ENCODE results near the gene CNTD1.
A peak's percentile ranks its signal among the peaks of the same experiment; 100 is the strongest.
"Not testable (repeated sequence)": the region's sequence is repeated elsewhere in the genome, so short reads cannot be mapped to it uniquely, and the experiment has no call there.

CNTD1 gene

DNA sequence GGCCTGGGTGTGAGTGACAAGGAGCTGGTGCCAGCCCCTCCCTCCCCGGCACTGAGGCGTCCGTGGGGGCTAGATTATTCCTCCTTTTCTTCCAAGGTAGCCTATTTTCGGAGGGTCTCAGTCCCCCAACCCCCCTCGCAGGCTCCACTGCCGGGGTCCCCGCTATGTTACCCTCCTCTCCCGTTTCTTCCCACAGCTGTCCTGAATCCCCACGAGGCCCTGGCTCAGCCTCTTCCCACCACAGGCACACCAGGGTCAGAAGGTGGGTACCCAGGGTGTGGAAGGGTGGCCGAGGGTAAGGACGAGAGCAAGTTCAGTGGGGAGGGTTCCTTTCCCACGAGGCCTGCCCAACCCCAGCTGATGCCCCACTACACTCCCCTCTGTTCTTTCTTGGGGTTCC, 37.0 kb upstream of the CNTD1 start:
- Histone ChIP-seq H3K36me3 (ENCODE audit: insufficient read depth, low read length) (no peaks in the 10 kb centered on the region), H3K9ac (ENCODE audit: low read depth, low read length) (peak overlapping the region; percentile 56), H3K27ac (ENCODE audit: low read length) (no peak overlapping the region), H2AFZ (ENCODE audit: low read depth, low read length) (peak overlapping the region; percentile 65), H3K4me1 (ENCODE audit: insufficient read depth, low read length) (peaks cover 19% of the 10 kb centered on the region), H3K4me2 (ENCODE audit: insufficient read depth, low read length) (peak overlapping the region; percentile 74), H3K79me2 (ENCODE audit: insufficient read depth, low read length) (no peaks in the 10 kb centered on the region), H4K20me1 (ENCODE audit: insufficient read depth, low read length) (no peaks in the 10 kb centered on the region), H3K4me3 (ENCODE audit: low read depth in 1 of 2, low read length in 2 of 2) (peak overlapping the region in 1 of 2 experiments; percentile 56; a peak in 2 of 4 replicates), H3K9me3 (ENCODE audit: insufficient read depth, low read length, severe bottlenecking) (no peaks in the 10 kb centered on the region), H3K27me3 (ENCODE audit: insufficient read depth, low read length, poor library complexity) (peaks cover 36% of the 10 kb centered on the region)
- TF ChIP-seq, protein P1, sequence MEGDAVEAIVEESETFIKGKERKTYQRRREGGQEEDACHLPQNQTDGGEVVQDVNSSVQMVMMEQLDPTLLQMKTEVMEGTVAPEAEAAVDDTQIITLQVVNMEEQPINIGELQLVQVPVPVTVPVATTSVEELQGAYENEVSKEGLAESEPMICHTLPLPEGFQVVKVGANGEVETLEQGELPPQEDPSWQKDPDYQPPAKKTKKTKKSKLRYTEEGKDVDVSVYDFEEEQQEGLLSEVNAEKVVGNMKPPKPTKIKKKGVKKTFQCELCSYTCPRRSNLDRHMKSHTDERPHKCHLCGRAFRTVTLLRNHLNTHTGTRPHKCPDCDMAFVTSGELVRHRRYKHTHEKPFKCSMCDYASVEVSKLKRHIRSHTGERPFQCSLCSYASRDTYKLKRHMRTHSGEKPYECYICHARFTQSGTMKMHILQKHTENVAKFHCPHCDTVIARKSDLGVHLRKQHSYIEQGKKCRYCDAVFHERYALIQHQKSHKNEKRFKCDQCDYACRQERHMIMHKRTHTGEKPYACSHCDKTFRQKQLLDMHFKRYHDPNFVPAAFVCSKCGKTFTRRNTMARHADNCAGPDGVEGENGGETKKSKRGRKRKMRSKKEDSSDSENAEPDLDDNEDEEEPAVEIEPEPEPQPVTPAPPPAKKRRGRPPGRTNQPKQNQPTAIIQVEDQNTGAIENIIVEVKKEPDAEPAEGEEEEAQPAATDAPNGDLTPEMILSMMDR (IDR thresholded peaks at IDR 0.05; ENCODE audit: borderline replicate concordance, extremely low read depth, low read length, poor library complexity, severe bottlenecking), result no peak
- TF ChIP-seq EZH2 (IDR thresholded peaks at IDR 0.05; ENCODE audit: borderline replicate concordance, low read depth, low read length, severe bottlenecking), result no peak
- DNase-seq (no peak), ATAC-seq (ENCODE audit: insufficient read depth, low read depth) (no peak)

DNA sequence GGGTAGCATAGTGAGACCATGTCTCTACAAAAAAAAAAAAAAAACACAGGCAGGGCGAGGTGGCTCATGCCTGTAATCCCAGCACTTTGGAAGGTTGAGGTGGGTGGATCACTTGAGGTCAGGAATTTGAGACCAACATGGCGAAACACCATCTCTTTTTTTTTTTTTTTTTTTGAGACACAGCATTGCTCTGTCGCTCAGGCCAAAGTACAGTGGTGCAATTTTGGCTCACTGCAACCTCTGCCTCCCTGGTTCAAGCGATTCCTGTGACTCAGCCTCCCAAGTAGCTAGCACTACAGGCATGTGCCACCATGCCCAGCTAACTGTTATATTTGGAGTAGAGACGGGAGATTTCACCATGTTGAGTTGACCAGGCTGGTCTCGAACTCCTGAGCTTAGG, 32.5 kb upstream of the CNTD1 start:
- no peak overlapping the region for H2AFZ ChIP-seq (ENCODE audit: low read depth, low read length)
- no peak overlapping the region for H3K9ac ChIP-seq (ENCODE audit: low read depth, low read length)
- DNase-seq (no peak), ATAC-seq (ENCODE audit: insufficient read depth, low read depth) (no peak)
- no peaks in the 10 kb centered on the region for H3K79me2 ChIP-seq (ENCODE audit: insufficient read depth, low read length)
- no peaks in the 10 kb centered on the region for H4K20me1 ChIP-seq (ENCODE audit: insufficient read depth, low read length)
- no peak overlapping the region for H3K27ac ChIP-seq (ENCODE audit: low read length)
- H3K36me3 ChIP-seq (ENCODE audit: insufficient read depth, low read length), result no peaks in the 10 kb centered on the region
- no peak overlapping the region for H3K4me3 ChIP-seq (ENCODE audit: low read depth in 1 of 2, low read length in 2 of 2)
- H3K9me3 ChIP-seq (ENCODE audit: insufficient read depth, low read length, severe bottlenecking), result no peaks in the 10 kb centered on the region
- peaks cover 8% of the 10 kb centered on the region for H3K27me3 ChIP-seq (ENCODE audit: insufficient read depth, low read length, poor library complexity)
- TF ChIP-seq, protein P1 (IDR thresholded peaks at IDR 0.05; ENCODE audit: borderline replicate concordance, extremely low read depth, low read length, poor library complexity, severe bottlenecking), result no peak
- TF ChIP-seq EZH2 (IDR thresholded peaks at IDR 0.05; ENCODE audit: borderline replicate concordance, low read depth, low read length, severe bottlenecking), result no peak
- H3K4me2 ChIP-seq (ENCODE audit: insufficient read depth, low read length), result no peak overlapping the region
- H3K4me1 ChIP-seq (ENCODE audit: insufficient read depth, low read length), result peaks cover 12% of the 10 kb centered on the region

DNA sequence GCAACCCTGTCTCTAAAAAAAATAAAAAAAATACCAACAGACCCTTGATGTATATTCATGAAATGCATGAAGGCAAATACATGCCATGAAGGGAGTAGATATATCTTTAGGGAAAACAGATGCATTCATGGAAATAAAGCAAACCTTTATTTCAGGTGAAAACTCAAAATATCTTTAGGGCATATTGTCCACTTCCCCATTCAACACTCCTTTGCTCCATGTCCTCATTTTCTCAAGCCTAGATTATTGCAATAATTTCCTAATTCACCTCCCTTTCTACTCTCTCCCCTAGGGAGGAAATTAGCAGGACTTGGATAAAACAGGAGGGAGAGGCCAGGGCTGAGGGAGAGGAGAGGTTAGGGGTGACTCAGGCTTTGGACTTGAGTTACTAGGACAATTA, 31.1 kb upstream of the CNTD1 start:
- no peaks in the 10 kb centered on the region for H4K20me1 ChIP-seq (ENCODE audit: insufficient read depth, low read length)
- H2AFZ ChIP-seq (ENCODE audit: low read depth, low read length), result no peak overlapping the region
- H3K27ac ChIP-seq (ENCODE audit: low read length), result no peak overlapping the region
- H3K9ac ChIP-seq (ENCODE audit: low read depth, low read length), result no peak overlapping the region
- no peak for ATAC-seq (ENCODE audit: insufficient read depth, low read depth)
- no peaks in the 10 kb centered on the region for H3K27me3 ChIP-seq (ENCODE audit: insufficient read depth, low read length, poor library complexity)
- no peak for DNase-seq
- H3K4me3 ChIP-seq (ENCODE audit: low read depth in 1 of 2, low read length in 2 of 2), result no peak overlapping the region
- H3K4me1 ChIP-seq (ENCODE audit: insufficient read depth, low read length), result peaks cover 6% of the 10 kb centered on the region
- 0 out of 2 replicates have a peak, but pooled peaks cover under 1% of the 10 kb centered on the region for H3K79me2 ChIP-seq (ENCODE audit: insufficient read depth, low read length)
- no peaks in the 10 kb centered on the region for H3K9me3 ChIP-seq (ENCODE audit: insufficient read depth, low read length, severe bottlenecking)
- H3K4me2 ChIP-seq (ENCODE audit: insufficient read depth, low read length), result no peak overlapping the region
- no peaks in the 10 kb centered on the region for H3K36me3 ChIP-seq (ENCODE audit: insufficient read depth, low read length)
- TF ChIP-seq, protein P1 (IDR thresholded peaks at IDR 0.05; ENCODE audit: borderline replicate concordance, extremely low read depth, low read length, poor library complexity, severe bottlenecking), result no peak
- TF ChIP-seq EZH2 (IDR thresholded peaks at IDR 0.05; ENCODE audit: borderline replicate concordance, low read depth, low read length, severe bottlenecking), result no peak

DNA sequence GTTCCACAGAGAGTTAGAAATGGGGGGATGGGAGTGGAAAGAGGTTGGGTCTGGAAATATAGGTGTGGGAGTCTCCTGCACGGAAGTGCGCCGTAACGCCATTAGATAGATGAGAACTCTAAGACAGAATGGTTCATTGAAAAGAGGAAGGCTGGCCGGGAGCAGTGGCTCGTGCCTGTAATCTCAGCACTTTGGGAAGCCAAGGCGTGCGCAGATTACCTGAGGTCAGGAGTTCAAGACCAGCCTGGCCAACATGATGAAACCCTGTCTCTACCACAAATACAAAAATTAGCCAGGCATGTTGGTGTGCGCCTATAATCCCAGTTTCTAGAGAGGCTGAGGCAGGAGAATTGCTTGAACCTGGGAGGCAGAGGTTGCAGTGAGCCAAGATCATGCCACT, 30.7 kb upstream of the CNTD1 start:
- not testable (repeated sequence) for H3K27ac ChIP-seq (ENCODE audit: low read length); H3K4me1 ChIP-seq (ENCODE audit: insufficient read depth, low read length); H3K4me2 ChIP-seq (ENCODE audit: insufficient read depth, low read length); DNase-seq; H3K4me3 ChIP-seq (ENCODE audit: low read depth in 1 of 2, low read length in 2 of 2); H3K9ac ChIP-seq (ENCODE audit: low read depth, low read length); H3K36me3 ChIP-seq (ENCODE audit: insufficient read depth, low read length); H4K20me1 ChIP-seq (ENCODE audit: insufficient read depth, low read length); H2AFZ ChIP-seq (ENCODE audit: low read depth, low read length); ATAC-seq (ENCODE audit: insufficient read depth, low read depth); H3K9me3 ChIP-seq (ENCODE audit: insufficient read depth, low read length, severe bottlenecking); H3K79me2 ChIP-seq (ENCODE audit: insufficient read depth, low read length); H3K27me3 ChIP-seq (ENCODE audit: insufficient read depth, low read length, poor library complexity)

GRCh38 chr17:42769964-42770363, 28.7 kb upstream of the CNTD1 start:
- not testable (repeated sequence) for H3K9ac ChIP-seq (ENCODE audit: low read depth, low read length); H3K27me3 ChIP-seq (ENCODE audit: insufficient read depth, low read length, poor library complexity); H3K36me3 ChIP-seq (ENCODE audit: insufficient read depth, low read length); H3K4me3 ChIP-seq (ENCODE audit: low read depth in 1 of 2, low read length in 2 of 2); DNase-seq; H3K9me3 ChIP-seq (ENCODE audit: insufficient read depth, low read length, severe bottlenecking); H3K4me2 ChIP-seq (ENCODE audit: insufficient read depth, low read length); H3K27ac ChIP-seq (ENCODE audit: low read length); H4K20me1 ChIP-seq (ENCODE audit: insufficient read depth, low read length); H2AFZ ChIP-seq (ENCODE audit: low read depth, low read length); ATAC-seq (ENCODE audit: insufficient read depth, low read depth)
- Histone ChIP-seq H3K4me1 (ENCODE audit: insufficient read depth, low read length) (peaks cover 23% of the 10 kb centered on the region), H3K79me2 (ENCODE audit: insufficient read depth, low read length) (peaks cover 22% of the 10 kb centered on the region)
